Fibroblast of upper back skin (primary cell): ENCODE measurements around the gene DNA2.
"Not testable (repeated sequence)": the region's sequence is repeated elsewhere in the genome, so short reads cannot be mapped to it uniquely, and the experiment has no call there.

Source experiments
- DNase-seq: peaks from one replicate; pipeline ENCODE4 v3.0.0-alpha.2; 2013

Gene DNA2

GRCh38 chr10:68471586-68472408 is at the start of gene DNA2:
Gene DNA2 (minus strand): TSS chr10:68471973. CDS start chr10:68471864, 109 bp downstream.
- peak; percentile 70 for DNase-seq

GRCh38 chr10:68518609-68519008 is 46.8 kb upstream of the DNA2 start:
- not testable (repeated sequence) for DNase-seq

GRCh38 chr10:68517188-68517587 is 45.4 kb upstream of the DNA2 start:
- peak; percentile 41 for DNase-seq

- peak; percentile 83 for DNase-seq
Observed at GRCh38 chr10:68516766-68517165, 45.0 kb upstream of the DNA2 start.

GRCh38 chr10:68516216-68516615 is 44.4 kb upstream of the DNA2 start:
- not testable (repeated sequence) for DNase-seq

- no peak for DNase-seq
Observed at GRCh38 chr10:68508090-68508489, 36.3 kb upstream of the DNA2 start.

GRCh38 chr10:68506411-68506810 is 34.6 kb upstream of the DNA2 start:
- peak; percentile 6 for DNase-seq

GRCh38 chr10:68502846-68503245 is 31.1 kb upstream of the DNA2 start:
- DNase-seq, result no peak

GRCh38 chr10:68501691-68502090 is 29.9 kb upstream of the DNA2 start:
- no peak for DNase-seq

- DNase-seq, result no peak
Observed at GRCh38 chr10:68499544-68499943, 27.8 kb upstream of the DNA2 start.

GRCh38 chr10:68496072-68496471 is 24.3 kb upstream of the DNA2 start:
- no peak for DNase-seq

GRCh38 chr10:68492118-68492517 is 20.3 kb upstream of the DNA2 start:
- DNase-seq, result no peak

- DNase-seq, result no peak
Observed at GRCh38 chr10:68489919-68490318, 18.1 kb upstream of the DNA2 start.

- DNase-seq, result no peak
Observed at GRCh38 chr10:68474021-68474420, 2.2 kb upstream of the DNA2 start.

- DNase-seq, result no peak
Observed at GRCh38 chr10:68471063-68471585, 649 bp downstream of the DNA2 start.

- no peak for DNase-seq
Observed at GRCh38 chr10:68470300-68470699, 1.5 kb downstream of the DNA2 start.

- DNase-seq, result no peak
Observed at GRCh38 chr10:68469838-68470237, 1.9 kb downstream of the DNA2 start.

- not testable (repeated sequence) for DNase-seq
Observed at GRCh38 chr10:68464729-68465128, 7.0 kb downstream of the DNA2 start.

GRCh38 chr10:68463365-68464093 is 8.2 kb downstream of the DNA2 start:
- DNase-seq, result no peak

- no peak for DNase-seq
Observed at GRCh38 chr10:68462536-68462935, 9.2 kb downstream of the DNA2 start.

GRCh38 chr10:68461032-68461431 is 10.7 kb downstream of the DNA2 start:
- DNase-seq, result no peak

GRCh38 chr10:68449698-68450097 is 22.1 kb downstream of the DNA2 start:
- DNase-seq, result peak; percentile 78

GRCh38 chr10:68446179-68446578 is 25.6 kb downstream of the DNA2 start:
- no peak for DNase-seq

GRCh38 chr10:68442971-68443370 is 28.8 kb downstream of the DNA2 start:
- no peak for DNase-seq
